Measurements from ENCODE around the gene SV2B.

DNA sequence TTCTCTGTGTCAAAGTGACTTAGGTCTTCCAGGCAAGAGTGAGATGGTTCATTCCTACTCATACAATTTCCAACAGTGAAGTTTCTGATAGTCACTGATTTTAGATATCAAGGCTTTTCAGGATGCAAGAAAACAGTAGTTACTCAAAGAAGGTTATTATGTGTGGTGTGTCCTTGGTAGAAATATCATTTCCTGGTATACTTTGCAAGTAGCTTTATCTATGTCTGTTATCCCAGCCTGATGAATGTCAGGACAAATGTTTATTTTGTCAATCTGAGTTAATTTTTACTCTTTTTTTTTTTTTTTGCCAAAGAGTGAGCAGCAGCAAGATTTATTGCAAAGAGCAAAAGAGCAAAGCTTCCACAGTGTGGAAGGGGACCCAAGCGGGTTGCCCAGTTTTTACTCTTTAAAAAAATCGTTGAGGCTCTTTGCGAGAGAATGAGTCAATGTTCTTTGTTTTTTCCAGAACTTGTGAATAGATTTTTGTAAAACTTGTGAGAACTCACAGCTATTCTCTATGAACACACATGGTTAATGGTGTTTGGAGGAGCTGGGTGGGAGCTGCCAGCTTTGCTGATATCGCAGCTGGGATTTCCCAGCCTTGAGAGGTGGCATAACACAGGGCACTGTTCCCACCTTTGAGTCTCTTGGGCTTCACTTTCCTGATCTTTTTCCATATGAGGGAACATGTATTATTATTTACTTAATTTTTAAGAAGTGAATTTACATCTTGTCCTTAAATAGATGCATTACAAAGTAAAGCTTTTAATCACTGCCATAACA is 51.9 kb downstream of the SV2B start:
- TF ChIP-seq, protein P1, sequence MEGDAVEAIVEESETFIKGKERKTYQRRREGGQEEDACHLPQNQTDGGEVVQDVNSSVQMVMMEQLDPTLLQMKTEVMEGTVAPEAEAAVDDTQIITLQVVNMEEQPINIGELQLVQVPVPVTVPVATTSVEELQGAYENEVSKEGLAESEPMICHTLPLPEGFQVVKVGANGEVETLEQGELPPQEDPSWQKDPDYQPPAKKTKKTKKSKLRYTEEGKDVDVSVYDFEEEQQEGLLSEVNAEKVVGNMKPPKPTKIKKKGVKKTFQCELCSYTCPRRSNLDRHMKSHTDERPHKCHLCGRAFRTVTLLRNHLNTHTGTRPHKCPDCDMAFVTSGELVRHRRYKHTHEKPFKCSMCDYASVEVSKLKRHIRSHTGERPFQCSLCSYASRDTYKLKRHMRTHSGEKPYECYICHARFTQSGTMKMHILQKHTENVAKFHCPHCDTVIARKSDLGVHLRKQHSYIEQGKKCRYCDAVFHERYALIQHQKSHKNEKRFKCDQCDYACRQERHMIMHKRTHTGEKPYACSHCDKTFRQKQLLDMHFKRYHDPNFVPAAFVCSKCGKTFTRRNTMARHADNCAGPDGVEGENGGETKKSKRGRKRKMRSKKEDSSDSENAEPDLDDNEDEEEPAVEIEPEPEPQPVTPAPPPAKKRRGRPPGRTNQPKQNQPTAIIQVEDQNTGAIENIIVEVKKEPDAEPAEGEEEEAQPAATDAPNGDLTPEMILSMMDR (IDR thresholded peaks at IDR 0.05; ENCODE audit: poor library complexity) = no peak
- TF ChIP-seq EZH2phosphoT487 (IDR thresholded peaks at IDR 0.05; ENCODE audit: low read depth, severe bottlenecking, unreplicated experiment) (no peak), EZH2 (IDR thresholded peaks at IDR 0.05; ENCODE audit: borderline replicate concordance) (no peak)
